Activated CD4-positive, alpha-beta T cell treated with anti-CD3 and anti-CD28 coated beads, Interleukin-2, amount 50 U/mL, for 24 hours (primary cell): ENCODE data around the gene RNGTT.

Experiments
- DNase-seq, 2 donors: peaks; one replicate each; pipeline ENCODE4 v3.0.0-alpha.2; 2020; ENCODE audit warnings: low read depth in 1 of 2, low spot score in 1 of 2

The RNGTT gene

GRCh38 chr6:88565409-88565811 lies 398.0 kb downstream of the RNGTT start:
- DNase-seq: no peak

GRCh38 chr6:88563277-88563625 lies 400.2 kb downstream of the RNGTT start:
- no peak for DNase-seq

GRCh38 chr6:88562353-88563276 lies 400.8 kb downstream of the RNGTT start:
- DNase-seq: no peak

- DNase-seq: no peak
Measured at GRCh38 chr6:88561954-88562315, 401.5 kb downstream of the RNGTT start.

DNA sequence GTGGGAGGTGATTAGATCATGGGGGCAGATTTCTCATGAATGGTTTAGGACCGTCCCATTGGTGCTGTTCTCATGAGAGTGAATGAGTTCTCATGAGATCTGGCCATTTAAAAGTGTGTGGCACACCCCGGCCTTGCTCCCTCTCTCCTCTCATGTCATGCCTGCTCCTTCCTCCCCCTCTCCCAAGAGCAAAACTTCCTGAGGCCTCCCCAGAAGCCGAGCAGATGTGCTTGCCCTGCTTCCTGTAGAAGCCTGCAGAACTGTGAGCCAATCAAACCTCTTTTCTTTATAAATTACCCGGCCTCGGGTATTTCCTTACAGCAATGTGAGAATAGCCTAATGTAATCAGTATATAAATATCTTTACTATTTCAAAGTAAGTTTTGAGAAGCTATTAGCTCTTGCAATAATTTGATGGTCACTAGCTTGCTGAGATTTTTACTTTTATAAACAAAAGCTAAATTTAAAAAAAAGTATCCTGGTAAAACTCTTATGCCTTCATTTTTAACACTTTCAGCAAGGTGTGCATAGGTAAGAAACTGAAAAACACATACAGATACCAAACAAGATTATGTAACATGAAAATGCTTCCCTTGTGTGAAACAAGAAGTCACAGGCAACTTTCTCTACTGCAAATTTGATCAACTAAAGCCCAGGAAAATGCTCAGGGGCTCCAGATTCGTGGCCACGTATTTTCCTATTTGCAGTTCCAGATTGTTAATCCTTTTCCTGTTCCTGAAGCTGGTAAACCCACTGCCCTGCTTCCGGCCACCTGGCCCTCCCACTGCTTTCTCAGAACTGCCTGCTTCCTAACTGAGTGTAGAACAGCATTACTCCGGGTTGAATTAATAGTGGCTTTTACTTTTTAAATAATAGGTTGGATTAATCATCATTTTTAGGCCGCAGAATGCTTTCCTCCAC lies 402.1 kb downstream of the RNGTT start:
- no peak for DNase-seq
